Ascending aorta (tissue), 2 donors: ENCODE data around the gene SLC5A11. TPM values are rescaled to one million over a fixed set of nuclear protein-coding genes. Genes with fewer than 3 reads are reported as not detected.
A peak's percentile ranks its signal among the peaks of the same experiment; 100 is the strongest.

ENCODE experiments used
- DNase-seq, 2 donors: peaks; one replicate each; pipeline ENCODE4 v3.0.0-alpha.2; 2019; ENCODE audit warnings: low spot score in 2 of 2
- H3K27ac ChIP-seq, 2 donors: fragments of 200-600 bp; sonication (generic); one replicate each; pipeline ENCODE4 v1.5.1; 2016 to 2017; ENCODE audit warnings: mild to moderate bottlenecking in 1 of 2
- H3K27me3 ChIP-seq: fragments of 200-600 bp; sonication (generic); one replicate; pipeline ENCODE4 v1.5.1; 2017
- H3K36me3 ChIP-seq, 2 donors: fragments of 200-600 bp; sonication (generic); one replicate each; pipeline ENCODE4 v1.5.1; 2016
- H3K4me1 ChIP-seq, 2 donors: fragments of 200-600 bp; sonication (generic); one replicate each; pipeline ENCODE4 v1.5.1; 2016 to 2017; ENCODE audit warnings: mild to moderate bottlenecking in 1 of 2
- H3K4me3 ChIP-seq, 2 donors: fragments of 200-600 bp; sonication (generic); one replicate each; pipeline ENCODE4 v1.5.1; 2016 to 2017; ENCODE audit warnings: mild to moderate bottlenecking in 1 of 2
- H3K9me3 ChIP-seq, 2 donors: fragments of 200-600 bp; sonication (generic); one replicate each; pipeline ENCODE4 v1.5.1; 2016
- CTCF ChIP-seq, 3 experiments: fragments of 200-600 bp in 2 of 3; fragments of 450-650 bp in 1 of 3; sonication (generic) in 2 of 3; IDR thresholded peaks; one replicate each; pipeline ENCODE4 v1.5.1; 2016 to 2019; ENCODE audit warnings: antibody characterized with exemption in 3 of 3, mild to moderate bottlenecking in 1 of 3, moderate library complexity in 1 of 3
- intact Hi-C: fragments of 100-400 bp; cut with DNase I; formaldehyde crosslinking; loops from one replicate; pipeline ENCODE4 v1.15.1; 2023
- total RNA-seq: library from RNA; depleted of rRNA; stranded (reverse); fragments of >200 nt; gene quantifications from one replicate; pipeline ENCODE4 v1.1.0, GENCODE V29; 2016

Gene SLC5A11
- total RNA-seq, 1 donor from 2014 or later: not detected

- peaks cover 0 to 5% of the 10 kb centered on the region in 2 donors for H3K4me1 ChIP-seq
These were observed 5.9 kb downstream of the SLC5A11 start for GRCh38 chr16:24851700-24852099.

GRCh38 chr16:24852281-24852721, 6.5 kb downstream of the SLC5A11 start:
- Histone ChIP-seq H3K27me3 (no peaks in the 10 kb centered on the region), H3K27ac (no peak overlapping the region), H3K9me3 (no peaks in the 10 kb centered on the region), H3K36me3 (no peaks in the 10 kb centered on the region), H3K4me3 (no peak overlapping the region), H3K4me1 (peaks cover 0 to 5% of the 10 kb centered on the region in 2 donors)
- DNase-seq: no peak
- intact Hi-C loops: no loop called here
- TF ChIP-seq CTCF (IDR thresholded peaks at IDR 0.05): no peak

More at GRCh38 chr16:24851700-24852099, 5.9 kb downstream of the SLC5A11 start:
- DNase-seq: no peak
- Histone ChIP-seq H3K9me3 (no peaks in the 10 kb centered on the region), H3K27me3 (no peaks in the 10 kb centered on the region), H3K27ac (no peak overlapping the region), H3K4me3 (no peak overlapping the region), H3K36me3 (no peaks in the 10 kb centered on the region)
- intact Hi-C loops: no loop called here
- no peak for TF ChIP-seq CTCF (IDR thresholded peaks at IDR 0.05)

- Histone ChIP-seq H3K27ac (no peak overlapping the region), H3K9me3 (no peaks in the 10 kb centered on the region), H3K4me3 (peak overlapping the region in 1 of 2 donors; percentile 14), H3K36me3 (no peaks in the 10 kb centered on the region), H3K4me1 (peaks cover 0 to 5% of the 10 kb centered on the region in 2 donors), H3K27me3 (no peaks in the 10 kb centered on the region)
- TF ChIP-seq CTCF (IDR thresholded peaks at IDR 0.05): no peak
- DNase-seq: no peak
- intact Hi-C loops: no loop called here
These were observed 7.5 kb downstream of the SLC5A11 start for GRCh38 chr16:24853169-24853824.

GRCh38 chr16:24853830-24854229, 8.1 kb downstream of the SLC5A11 start:
- Histone ChIP-seq H3K9me3 (no peaks in the 10 kb centered on the region), H3K27me3 (no peaks in the 10 kb centered on the region), H3K27ac (no peak overlapping the region), H3K4me1 (peaks cover 0 to 5% of the 10 kb centered on the region in 2 donors), H3K4me3 (peak overlapping the region in 1 of 2 donors; percentile 14), H3K36me3 (no peaks in the 10 kb centered on the region)
- TF ChIP-seq CTCF (IDR thresholded peaks at IDR 0.05): no peak
- DNase-seq: no peak
- intact Hi-C loops: no loop called here

- intact Hi-C loops: no loop called here
- Histone ChIP-seq H3K27ac (no peak overlapping the region), H3K9me3 (no peaks in the 10 kb centered on the region), H3K27me3 (no peaks in the 10 kb centered on the region), H3K4me1 (peaks cover 0 to 5% of the 10 kb centered on the region in 2 donors), H3K36me3 (no peaks in the 10 kb centered on the region), H3K4me3 (no peak overlapping the region)
- no peak for DNase-seq
- TF ChIP-seq CTCF (IDR thresholded peaks at IDR 0.05): no peak
These were observed 8.9 kb downstream of the SLC5A11 start for GRCh38 chr16:24854607-24855171.
